MG63 (cell line): Measurements from ENCODE around the gene IL32. TPM values are rescaled to one million over a fixed set of nuclear protein-coding genes. Genes with fewer than 3 reads are reported as not detected.
"Not testable (repeated sequence)": the region's sequence is repeated elsewhere in the genome, so short reads cannot be mapped to it uniquely, and the experiment has no call there.

Experiments used
- DNase-seq: peaks from one replicate; pipeline ENCODE4 v3.0.0-alpha.2; 2020
- H3K27me3 ChIP-seq: fragments of 250-450 bp; sonication (Bioruptor Pico); 2 replicates; pipeline ENCODE4 v1.5.1; 2020; ENCODE audit warnings: mild to moderate bottlenecking, moderate library complexity
- H3K36me3 ChIP-seq: fragments of 250-450 bp; sonication (Bioruptor Pico); 2 replicates; pipeline ENCODE4 v1.5.1; 2020; ENCODE audit warnings: mild to moderate bottlenecking, moderate library complexity
- H3K4me3 ChIP-seq: fragments of 250-450 bp; sonication (Bioruptor Pico); 2 replicates; pipeline ENCODE4 v1.5.1; 2020; ENCODE audit warnings: mild to moderate bottlenecking, moderate library complexity
- H3K9me3 ChIP-seq: fragments of 250-450 bp; sonication (Bioruptor Pico); 2 replicates; pipeline ENCODE4 v1.5.1; 2020; ENCODE audit warnings: mild to moderate bottlenecking, moderate library complexity
- total RNA-seq: library from RNA; depleted of rRNA; stranded (reverse); fragments of >200 nt; shearing (Covaris generic); gene quantifications from 2 replicates; pipeline ENCODE4 v1.2.3, GENCODE V29; 2014; ENCODE audit warnings: low replicate concordance

The IL32 gene
- total RNA-seq, 1 experiment from 2014 or later: 11.5 TPM

GRCh38 chr16:3038896-3039295, 26.5 kb upstream of the IL32 start:
- Histone ChIP-seq H3K9me3 (no peaks in the 10 kb centered on the region), H3K4me3 (no peak overlapping the region), H3K36me3 (no peaks in the 10 kb centered on the region), H3K27me3 (peaks cover 48% of the 10 kb centered on the region)
- DNase-seq: no peak

DNA sequence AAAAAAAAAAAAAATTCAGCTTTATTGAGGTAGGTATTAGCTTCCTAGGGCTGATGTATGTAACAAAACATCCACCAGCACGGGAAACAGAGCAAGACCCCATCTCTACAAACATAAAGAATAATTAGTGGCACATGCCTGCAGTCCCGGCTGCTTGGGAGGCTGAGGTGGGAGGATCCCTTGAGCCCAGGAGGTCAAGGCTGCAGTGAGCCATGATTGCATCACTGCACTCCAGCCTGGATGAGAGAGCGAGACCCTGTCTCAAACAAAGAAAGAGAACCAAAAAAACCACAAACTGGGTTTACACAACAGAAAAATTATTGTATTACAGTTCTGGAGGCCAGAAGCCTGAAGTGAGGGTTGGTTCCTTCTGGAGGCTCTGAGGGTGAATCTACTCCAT, 23.1 kb upstream of the IL32 start:
- H3K9me3 ChIP-seq: no peaks in the 10 kb centered on the region
- H3K36me3 ChIP-seq: no peaks in the 10 kb centered on the region
- no peak for DNase-seq
- peaks cover 47% of the 10 kb centered on the region for H3K27me3 ChIP-seq
- no peak overlapping the region for H3K4me3 ChIP-seq

- no peaks in the 10 kb centered on the region for H3K9me3 ChIP-seq
- H3K27me3 ChIP-seq: peaks cover 29% of the 10 kb centered on the region
- no peak overlapping the region for H3K4me3 ChIP-seq
- no peaks in the 10 kb centered on the region for H3K36me3 ChIP-seq
- DNase-seq: no peak
Observed at GRCh38 chr16:3044708-3045107, 20.7 kb upstream of the IL32 start.

- DNase-seq: no peak
- Histone ChIP-seq H3K27me3 (peaks cover 28% of the 10 kb centered on the region), H3K36me3 (no peaks in the 10 kb centered on the region), H3K4me3 (peak within 1 kb of the TSS; percentile 50), H3K9me3 (no peaks in the 10 kb centered on the region)
Observed at GRCh38 chr16:3045758-3046640, 19.4 kb upstream of the IL32 start, which contains the start of gene MMP25. Gene MMP25 (plus strand): TSS chr16:3046561. CDS start chr16:3046918, 357 bp downstream.

DNA sequence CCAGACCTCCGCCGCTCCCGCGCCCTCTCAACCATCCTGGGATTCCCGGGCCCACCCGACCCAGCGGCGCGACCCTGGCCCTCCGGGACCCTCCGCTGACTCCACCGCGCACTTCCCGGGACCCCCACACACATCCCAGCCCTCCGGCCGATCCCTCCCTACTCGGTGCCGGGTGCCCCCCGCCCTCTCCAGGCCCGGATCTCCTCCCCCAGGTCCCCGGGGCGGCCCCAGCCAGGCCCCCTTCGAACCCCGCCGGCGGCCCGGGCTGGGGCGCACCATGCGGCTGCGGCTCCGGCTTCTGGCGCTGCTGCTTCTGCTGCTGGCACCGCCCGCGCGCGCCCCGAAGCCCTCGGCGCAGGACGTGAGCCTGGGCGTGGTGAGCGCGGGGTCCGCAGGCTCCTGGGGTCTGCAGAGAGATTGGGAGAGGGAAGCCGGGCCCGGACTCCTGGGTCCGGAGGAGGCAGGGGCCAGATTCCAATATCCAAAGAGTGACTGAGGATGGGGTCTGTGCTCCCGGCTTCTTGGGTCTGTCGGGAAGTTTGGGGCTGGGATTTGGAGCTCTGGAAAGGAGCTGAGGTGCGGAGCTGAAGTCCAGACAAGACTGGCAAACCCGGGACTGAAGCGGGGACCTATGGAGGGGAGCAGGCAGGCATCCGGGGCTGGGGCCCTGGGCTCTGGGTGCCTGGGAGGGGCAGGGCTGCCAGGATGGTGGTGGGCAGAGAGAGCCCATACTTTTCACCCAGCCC, 18.6 kb upstream of the IL32 start:
- peaks cover 28% of the 10 kb centered on the region for H3K27me3 ChIP-seq
- H3K9me3 ChIP-seq: no peaks in the 10 kb centered on the region
- H3K4me3 ChIP-seq: no peak overlapping the region
- H3K36me3 ChIP-seq: no peaks in the 10 kb centered on the region
- no peak for DNase-seq

DNA sequence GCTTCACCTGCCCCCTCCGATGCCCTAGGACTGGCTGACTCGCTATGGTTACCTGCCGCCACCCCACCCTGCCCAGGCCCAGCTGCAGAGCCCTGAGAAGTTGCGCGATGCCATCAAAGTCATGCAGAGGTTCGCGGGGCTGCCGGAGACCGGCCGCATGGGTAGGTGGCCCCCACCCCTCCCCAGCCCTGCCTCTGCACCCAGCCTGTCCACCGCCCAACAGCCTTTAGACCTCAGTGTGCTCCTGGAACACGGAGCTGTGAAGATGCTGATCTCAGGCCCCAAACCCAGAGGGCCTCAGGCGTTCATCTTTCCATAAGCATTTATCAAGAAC, 18.1 kb upstream of the IL32 start:
- Histone ChIP-seq H3K4me3 (no peak overlapping the region), H3K36me3 (no peaks in the 10 kb centered on the region), H3K9me3 (no peaks in the 10 kb centered on the region), H3K27me3 (peaks cover 28% of the 10 kb centered on the region)
- DNase-seq: no peak

DNA sequence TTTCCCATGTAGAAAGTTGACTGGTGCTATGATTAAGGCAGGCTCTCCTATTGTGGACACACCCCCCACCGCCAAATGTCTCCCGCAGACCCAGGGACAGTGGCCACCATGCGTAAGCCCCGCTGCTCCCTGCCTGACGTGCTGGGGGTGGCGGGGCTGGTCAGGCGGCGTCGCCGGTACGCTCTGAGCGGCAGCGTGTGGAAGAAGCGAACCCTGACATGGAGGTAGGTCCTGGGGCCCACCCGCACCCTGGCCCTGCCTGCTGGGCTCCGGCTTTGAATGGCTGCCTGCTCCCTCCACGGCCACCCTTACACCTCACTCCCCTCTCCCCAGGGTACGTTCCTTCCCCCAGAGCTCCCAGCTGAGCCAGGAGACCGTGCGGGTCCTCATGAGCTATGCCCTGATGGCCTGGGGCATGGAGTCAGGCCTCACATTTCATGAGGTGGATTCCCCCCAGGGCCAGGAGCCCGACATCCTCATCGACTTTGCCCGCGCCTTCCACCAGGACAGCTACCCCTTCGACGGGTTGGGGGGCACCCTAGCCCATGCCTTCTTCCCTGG, 15.4 kb upstream of the IL32 start:
- no peak for DNase-seq
- no peaks in the 10 kb centered on the region for H3K9me3 ChIP-seq
- H3K27me3 ChIP-seq: peaks cover 20% of the 10 kb centered on the region
- H3K36me3 ChIP-seq: no peaks in the 10 kb centered on the region
- no peak overlapping the region for H3K4me3 ChIP-seq

GRCh38 chr16:3050487-3050886, 15.0 kb upstream of the IL32 start:
- DNase-seq: no peak
- no peaks in the 10 kb centered on the region for H3K36me3 ChIP-seq
- no peaks in the 10 kb centered on the region for H3K9me3 ChIP-seq
- no peak overlapping the region for H3K4me3 ChIP-seq
- H3K27me3 ChIP-seq: peaks cover 16% of the 10 kb centered on the region

- H3K36me3 ChIP-seq: no peaks in the 10 kb centered on the region
- peaks cover 12% of the 10 kb centered on the region for H3K27me3 ChIP-seq
- DNase-seq: no peak
- H3K9me3 ChIP-seq: no peaks in the 10 kb centered on the region
- H3K4me3 ChIP-seq: no peak overlapping the region
Observed at GRCh38 chr16:3051009-3051408, 14.4 kb upstream of the IL32 start.

DNA sequence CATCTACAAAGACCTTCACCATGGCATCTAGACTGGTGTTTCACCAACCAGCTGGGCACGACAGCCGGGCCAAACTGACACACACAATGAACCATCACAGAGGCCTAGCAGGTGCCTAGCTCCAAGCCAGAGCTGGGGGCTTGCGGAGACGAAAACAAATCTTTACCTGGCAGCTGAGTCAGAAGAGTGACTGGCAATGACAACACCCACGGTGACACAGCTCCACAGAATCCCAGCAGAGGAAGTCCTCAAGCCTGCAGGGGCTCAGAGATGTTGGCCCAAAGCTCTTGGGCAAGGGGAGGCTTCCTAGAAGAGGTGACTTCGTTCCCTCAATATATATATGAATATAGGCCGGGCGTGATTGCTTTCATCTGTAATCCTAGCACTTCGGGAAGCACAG, 13.9 kb upstream of the IL32 start:
- Histone ChIP-seq H3K4me3 (no peak overlapping the region), H3K9me3 (no peaks in the 10 kb centered on the region), H3K36me3 (no peaks in the 10 kb centered on the region), H3K27me3 (peaks cover 7% of the 10 kb centered on the region; the same call in 1 of the 2 replicates)
- no peak for DNase-seq

- H3K9me3 ChIP-seq, H3K36me3 ChIP-seq, H3K27me3 ChIP-seq, H3K4me3 ChIP-seq, DNase-seq: not testable (repeated sequence)
Observed at GRCh38 chr16:3052571-3053329, 12.7 kb upstream of the IL32 start.

GRCh38 chr16:3053330-3053710, 12.1 kb upstream of the IL32 start:
- not testable (repeated sequence) for H3K27me3 ChIP-seq, H3K9me3 ChIP-seq, H3K36me3 ChIP-seq, DNase-seq, H3K4me3 ChIP-seq

DNA sequence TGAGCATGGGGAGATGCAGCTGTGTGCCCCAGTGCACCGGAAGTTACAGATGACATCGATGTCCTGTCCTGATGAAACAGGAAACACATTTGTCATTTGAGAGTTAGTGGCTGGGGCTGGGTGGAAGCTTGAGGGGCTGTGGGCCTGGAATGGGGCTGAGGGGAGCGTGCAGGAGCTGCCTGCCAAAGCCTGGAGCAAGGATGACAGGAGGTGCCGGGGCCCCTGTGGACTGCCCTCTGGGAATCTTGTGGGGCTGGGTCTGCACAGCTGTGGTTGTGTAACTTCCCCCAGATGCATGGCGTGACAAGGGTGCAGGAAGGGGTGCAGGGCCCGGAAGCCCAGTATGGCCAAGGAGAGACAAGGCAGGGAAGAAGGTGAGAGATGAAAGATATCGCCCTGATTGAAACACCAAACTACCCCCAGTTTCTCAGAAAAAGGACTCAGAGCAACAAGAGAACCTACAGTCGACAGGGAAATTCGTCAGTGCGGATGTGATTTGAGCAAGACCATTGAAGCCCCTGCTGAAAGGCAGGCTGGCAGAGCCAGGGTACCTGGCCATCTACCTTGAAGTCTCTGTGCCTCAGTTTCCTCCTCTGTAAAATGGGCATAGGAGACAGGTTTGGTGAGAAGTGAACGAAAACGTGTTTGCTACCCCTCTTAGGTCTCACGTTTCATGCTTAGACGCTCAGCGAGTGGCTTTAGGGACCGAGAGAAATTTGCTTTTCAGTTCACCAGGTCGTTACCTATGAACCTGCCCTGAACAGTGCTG, 10.3 kb upstream of the IL32 start:
- Histone ChIP-seq H3K9me3 (no peaks in the 10 kb centered on the region), H3K27me3 (no peaks in the 10 kb centered on the region), H3K4me3 (no peak overlapping the region), H3K36me3 (no peaks in the 10 kb centered on the region; the same call in 1 of the 2 replicates)
- no peak for DNase-seq

DNA sequence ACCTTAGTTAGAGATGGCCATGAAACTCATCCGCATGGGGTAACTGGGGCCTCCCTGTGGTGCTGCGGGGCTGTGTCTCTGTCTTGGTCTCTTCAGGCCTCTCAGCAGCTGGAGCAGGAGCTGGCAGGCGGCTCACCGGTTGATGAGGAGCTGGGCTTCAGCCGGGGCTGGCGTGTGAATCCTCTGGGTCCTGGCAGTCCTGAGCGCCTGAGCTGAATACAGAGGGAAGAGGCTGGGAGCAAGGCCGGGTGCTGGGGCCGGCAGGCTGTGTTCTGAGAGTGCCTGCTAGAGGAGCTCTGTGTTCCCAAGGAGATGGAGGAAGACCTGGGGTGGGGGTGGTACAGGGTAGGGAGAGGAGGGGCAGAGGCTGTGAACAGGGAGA, 9.7 kb upstream of the IL32 start:
- DNase-seq, H3K9me3 ChIP-seq, H3K4me3 ChIP-seq, H3K27me3 ChIP-seq, H3K36me3 ChIP-seq: not testable (repeated sequence)

DNA sequence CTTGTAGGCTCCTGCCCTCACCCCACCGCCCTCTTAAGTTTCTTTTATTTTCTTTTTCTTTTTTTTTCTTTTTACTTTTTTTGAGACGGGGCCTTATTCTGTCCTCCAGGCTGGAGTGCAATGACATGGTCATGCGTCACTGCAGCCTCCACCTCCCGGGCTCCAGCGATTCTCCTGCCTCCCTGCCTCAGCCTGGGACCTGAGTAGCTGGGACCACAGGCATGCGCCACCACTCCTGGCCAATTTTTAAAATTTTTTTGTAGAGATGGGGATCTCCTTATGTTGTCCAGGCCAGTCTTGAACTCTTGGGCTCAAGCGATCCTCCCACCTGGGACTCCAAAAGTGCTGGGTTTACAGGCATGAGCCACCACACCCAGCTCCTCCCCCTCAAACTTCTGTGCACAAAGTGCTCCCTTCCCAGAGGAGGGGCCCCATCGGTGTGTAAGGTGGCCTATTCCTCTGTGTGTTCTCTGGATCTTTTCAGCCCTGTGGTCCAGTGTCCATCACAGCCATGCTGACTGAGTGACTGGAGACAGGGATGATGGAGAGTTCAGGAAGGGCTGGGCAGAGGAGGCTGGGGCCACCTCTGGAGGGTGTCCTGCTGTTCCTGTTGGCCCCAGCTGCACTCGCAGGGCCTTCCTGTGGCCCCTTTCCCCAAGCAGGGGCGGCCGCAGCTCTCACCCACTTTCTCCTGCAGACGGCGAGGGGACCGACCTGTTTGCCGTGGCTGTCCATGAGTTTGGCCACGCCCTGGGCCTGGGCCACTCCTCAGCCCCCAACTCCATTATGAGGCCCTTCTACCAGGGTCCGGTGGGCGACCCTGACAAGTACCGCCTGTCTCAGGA, 8.9 kb upstream of the IL32 start:
- DNase-seq: no peak
- Histone ChIP-seq H3K9me3 (no peaks in the 10 kb centered on the region), H3K4me3 (no peak overlapping the region)

More for the DNA sequence above, 8.9 kb upstream of the IL32 start:
- Histone ChIP-seq H3K27me3 (no peaks in the 10 kb centered on the region), H3K36me3 (no peaks in the 10 kb centered on the region; the same call in 1 of the 2 replicates)
